HG03045 (cell line): ENCODE data around the gene SIK1.
"Not testable (repeated sequence)": the region's sequence is repeated elsewhere in the genome, so short reads cannot be mapped to it uniquely, and the experiment has no call there.

Source experiments
- ATAC-seq: cut with Tn5 transposase; IDR thresholded peaks from one replicate; pipeline ENCODE4 v1.9.1; 2021; ENCODE audit warnings: mild to moderate bottlenecking, moderate library complexity; ENCODE audit not compliant: unreplicated experiment

Gene SIK1

DNA sequence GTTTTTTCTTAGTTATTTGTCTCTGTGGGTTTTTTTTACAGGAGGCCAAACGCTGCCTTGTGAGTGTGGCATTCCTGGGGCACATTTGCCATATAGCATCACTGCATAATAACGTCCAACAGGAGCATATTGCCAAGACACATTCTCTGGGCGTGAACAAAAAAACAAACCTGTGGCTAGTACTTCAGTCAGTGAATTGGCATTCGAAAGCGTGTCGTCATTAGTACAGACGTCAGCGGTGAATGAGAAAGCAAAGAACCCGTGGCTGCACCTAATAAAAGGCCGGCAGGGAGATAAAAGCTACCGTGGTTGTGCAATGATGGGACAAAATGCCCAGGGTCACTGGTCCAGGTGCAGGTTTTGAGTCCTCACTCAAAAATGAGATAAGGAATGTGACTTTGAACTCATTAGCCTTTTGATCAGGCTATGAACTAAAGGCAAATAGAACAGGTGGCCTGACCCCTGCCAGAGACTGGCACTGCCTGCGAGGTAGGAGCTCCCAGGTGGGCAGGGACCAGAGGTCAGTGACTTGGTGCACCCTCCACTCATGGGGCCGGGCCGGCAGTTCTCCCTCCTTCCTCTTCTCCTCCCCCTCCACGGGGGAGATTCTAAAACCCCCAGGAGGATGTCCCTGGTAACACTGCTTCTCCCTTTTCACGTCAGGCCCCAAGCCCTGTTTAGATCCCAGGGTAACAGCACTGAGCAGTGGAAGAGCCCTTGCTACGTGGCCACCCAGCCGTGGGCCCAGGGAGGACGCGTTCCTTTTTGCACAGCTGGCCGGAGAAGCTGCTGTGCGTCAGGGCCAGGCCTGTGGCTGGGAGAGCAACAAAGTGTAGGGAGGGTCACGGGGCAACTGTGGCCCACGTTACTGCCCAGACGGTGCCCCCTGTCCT, 14.2 kb upstream of the SIK1 start:
- ATAC-seq, result not testable (repeated sequence)

DNA sequence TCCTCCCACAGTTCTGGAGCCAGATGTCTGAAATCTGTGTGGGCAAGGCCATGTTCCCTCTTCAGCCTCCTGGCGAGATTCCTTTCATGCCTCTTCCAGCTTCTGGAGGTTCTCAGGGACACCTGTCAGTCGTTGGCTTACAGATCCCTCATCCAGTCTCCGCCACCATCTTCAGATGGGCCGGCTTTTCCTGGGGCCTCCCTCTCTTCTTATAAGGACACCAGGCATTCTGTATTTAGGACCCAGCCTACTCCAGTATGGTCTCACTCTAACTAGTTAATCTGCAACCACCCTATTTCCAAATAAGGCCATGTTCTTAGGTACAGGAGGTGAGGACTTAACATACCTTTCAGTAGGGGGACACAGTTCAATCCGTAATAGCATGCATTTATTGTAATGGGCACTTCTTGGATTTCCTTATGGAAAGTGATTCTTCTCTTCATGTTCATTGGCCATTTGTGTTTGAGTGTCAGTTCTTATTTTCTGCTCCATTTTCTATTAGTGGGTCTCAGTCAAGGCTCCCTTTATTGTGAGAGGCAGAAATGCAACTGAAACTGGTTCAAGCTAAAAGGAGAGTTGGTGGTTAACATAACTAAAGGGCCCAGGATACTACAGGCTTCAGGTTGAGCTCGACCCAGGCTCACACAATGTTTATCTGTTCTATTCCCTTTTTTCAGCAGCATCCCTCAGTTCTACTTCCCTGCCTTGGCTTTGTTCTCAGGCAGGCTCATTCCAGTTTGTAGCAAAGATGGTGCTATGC, 12.6 kb upstream of the SIK1 start:
- not testable (repeated sequence) for ATAC-seq

GRCh38 chr21:43436272-43436671, 9.3 kb upstream of the SIK1 start:
- ATAC-seq, result not testable (repeated sequence)

- ATAC-seq, result not testable (repeated sequence)
These were observed 6.6 kb upstream of the SIK1 start for GRCh38 chr21:43433340-43434136.

DNA sequence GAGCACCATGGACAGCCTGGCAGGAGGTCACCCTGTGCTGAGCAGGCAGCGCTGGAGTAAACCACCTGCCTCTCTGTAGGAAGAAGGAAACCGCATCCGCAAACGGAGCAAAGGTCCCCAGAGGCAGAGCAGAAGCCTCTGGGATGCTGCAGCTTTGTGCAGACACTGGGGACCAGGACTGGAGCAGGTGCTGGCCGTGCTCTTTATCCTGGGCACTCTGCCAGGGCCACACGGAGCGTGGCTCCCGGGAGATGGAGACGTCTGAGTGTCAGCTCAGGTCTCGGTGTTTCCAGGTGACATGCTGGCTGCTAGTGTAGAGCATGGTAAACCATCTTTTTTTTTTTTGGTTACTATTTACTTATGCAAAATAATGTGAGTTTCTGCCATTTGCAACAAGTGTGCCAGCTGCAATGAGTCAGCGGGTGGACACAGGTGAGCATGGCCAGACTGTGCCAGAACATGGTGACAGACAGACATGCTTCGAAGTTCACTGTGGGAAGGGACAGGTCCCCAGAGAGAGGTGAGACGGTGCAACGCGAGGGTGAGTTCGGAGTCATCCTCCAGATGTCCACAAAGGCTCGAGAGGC, 4.0 kb upstream of the SIK1 start:
- not testable (repeated sequence) for ATAC-seq

- not testable (repeated sequence) for ATAC-seq
These were observed 2.0 kb upstream of the SIK1 start for GRCh38 chr21:43428964-43429363.

DNA sequence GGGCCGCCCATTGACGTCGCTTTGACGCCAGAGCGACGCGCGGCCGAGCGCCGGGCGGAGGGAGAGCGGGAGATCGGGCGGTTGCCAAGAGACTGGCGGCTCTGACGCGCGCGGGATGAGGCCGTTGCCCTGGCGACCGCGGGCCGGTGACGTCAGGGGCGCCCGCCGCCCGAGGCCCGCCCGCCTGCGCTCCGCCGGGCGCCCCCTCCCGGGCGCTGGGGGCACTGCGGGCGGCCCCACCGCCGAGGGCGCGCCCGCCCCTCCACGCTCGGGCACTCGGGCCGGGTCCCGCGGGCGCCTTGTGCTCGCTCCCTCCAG, 270 bp upstream of the SIK1 start:
- ATAC-seq, result peak; percentile 82

GRCh38 chr21:43426004-43426403, 927 bp downstream of the SIK1 start:
- not testable (repeated sequence) for ATAC-seq

DNA sequence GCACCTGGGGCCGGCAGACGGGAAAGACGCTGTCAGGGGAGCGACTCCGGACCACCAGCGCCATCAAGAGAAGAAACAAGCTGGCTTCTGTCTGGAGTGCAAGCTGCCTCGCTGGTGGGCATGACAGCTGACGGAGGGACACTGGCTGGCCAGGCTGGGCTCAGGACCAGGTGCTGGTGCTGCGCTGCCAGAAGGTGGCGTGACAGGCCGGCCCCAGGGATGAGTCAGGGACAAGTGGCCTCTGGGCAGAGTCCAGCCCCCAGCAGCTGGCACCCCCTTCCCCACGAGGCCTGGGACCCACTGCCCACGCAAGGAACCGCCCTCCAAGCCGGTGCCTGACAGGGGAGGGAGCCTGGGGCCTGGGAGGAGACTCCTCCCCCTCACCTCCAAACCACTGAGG, 7.5 kb downstream of the SIK1 start:
- not testable (repeated sequence) for ATAC-seq

GRCh38 chr21:43414576-43414975, 12.4 kb downstream of the SIK1 start:
- not testable (repeated sequence) for ATAC-seq

- not testable (repeated sequence) for ATAC-seq
These were observed 14.7 kb downstream of the SIK1 start for GRCh38 chr21:43412020-43412788.

GRCh38 chr21:43410456-43411068, 16.4 kb downstream of the SIK1 start:
- ATAC-seq, result not testable (repeated sequence)

- not testable (repeated sequence) for ATAC-seq
These were observed 19.8 kb downstream of the SIK1 start for GRCh38 chr21:43407139-43407538.

DNA sequence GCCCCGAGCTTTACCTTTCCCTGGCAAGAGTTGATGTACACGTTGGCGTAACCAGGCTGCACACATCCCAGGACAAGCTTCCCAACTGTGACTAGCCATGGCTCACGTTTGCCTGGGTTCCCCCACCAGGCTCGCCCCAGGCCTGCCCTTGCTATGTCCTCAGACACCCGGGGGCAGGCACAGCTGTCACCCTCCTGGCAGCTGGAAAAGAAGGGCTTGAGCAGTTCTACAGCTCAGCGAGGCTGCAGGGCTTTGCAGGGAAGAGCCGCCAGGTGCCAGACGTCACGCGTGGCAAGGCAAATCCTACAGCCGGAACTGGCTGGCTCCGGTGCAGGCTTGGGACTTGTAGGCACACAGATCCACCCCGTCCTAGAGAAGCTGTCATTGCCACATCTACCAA, 22.5 kb downstream of the SIK1 start:
- not testable (repeated sequence) for ATAC-seq

DNA sequence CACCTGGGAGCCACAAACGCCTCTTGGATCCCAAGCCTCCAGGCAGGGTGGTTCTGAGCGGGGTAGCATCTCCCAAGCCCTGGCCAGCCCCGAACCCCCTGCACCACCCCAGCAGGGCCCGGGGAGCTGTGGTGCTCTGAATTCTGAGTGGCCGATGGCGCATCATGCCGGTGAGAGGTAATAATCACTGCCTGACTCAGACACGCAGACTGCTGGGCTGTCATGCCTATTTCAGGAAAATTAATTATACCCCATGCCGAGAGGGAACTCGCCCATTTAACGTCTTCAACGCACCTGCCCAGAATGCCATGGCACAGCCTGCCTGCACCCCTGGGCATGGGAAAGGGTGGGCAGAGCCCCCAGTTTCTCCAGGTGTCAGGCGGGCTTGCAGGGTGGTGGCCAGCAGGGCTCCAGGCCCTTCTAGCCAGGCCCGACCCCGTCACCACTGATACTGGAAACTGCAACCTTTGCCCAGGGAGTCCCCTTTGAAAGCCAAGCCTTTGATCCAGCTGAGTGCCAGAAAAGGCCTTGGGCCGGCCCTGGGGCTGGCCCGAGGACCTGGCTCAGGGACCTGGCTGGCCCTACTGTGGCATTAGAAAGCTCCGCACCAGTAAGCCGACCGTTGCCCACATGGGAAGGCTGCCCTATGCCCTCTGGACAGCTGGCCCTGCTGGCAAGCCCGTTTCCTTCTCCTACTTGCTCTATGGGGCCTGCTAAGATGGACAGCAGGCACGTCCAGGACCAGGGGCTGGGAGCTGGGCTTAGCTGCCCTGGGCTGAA, 23.1 kb downstream of the SIK1 start:
- ATAC-seq, result not testable (repeated sequence)

DNA sequence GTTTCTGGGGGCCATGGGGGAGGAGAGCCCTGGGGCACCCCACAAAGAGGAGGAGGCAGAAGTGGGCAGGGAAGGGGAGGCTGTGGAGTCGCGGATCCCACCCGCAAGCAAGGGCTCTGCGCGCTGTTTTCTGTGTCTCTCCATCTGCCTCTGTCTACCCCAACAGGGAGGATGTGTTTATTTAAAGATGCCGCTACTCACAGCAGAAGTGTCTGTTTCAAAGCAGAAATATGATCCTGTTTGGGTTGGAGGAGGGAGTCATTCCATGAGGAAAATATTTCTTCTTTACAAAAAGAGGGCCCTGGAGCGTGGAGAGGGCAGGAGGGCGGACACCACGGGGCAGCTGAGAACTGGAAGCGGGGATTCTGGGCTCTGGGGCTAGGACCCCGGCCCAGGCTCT, 25.8 kb downstream of the SIK1 start:
- ATAC-seq, result not testable (repeated sequence)

GRCh38 chr21:43399595-43400015, 27.3 kb downstream of the SIK1 start:
- not testable (repeated sequence) for ATAC-seq

DNA sequence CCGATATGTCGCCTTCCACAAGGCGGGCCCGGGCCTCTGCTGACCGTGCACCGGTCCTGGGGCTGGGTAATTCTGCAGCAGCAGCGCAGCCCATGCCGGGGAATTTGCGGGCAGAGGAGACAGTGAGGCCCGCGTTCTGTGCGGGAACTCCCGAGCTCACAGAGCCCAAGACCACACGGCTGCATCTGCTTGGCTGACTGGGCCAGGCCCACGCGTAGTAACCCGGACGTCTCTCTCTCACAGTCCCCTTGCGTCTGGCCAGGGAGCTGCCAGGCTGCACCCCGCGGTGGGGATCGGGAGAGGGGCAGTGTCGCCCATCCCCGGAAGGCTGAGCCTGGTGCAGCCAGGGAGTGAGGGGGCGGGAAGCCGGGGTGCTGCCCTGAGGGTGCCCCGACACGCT, 27.8 kb downstream of the SIK1 start:
- ATAC-seq, result not testable (repeated sequence)

GRCh38 chr21:43398533-43398932, 28.4 kb downstream of the SIK1 start:
- not testable (repeated sequence) for ATAC-seq
